Activated T-cell treated with anti-CD3 and anti-CD28 coated beads, Interleukin-2, amount 50 U/mL, for 4 hours (primary cell): ENCODE data around the gene MTRFR. TPM values are rescaled to one million over a fixed set of nuclear protein-coding genes. Genes with fewer than 3 reads are reported as not detected.
A peak's percentile ranks its signal among the peaks of the same experiment; 100 is the strongest.
"Not testable (repeated sequence)": the region's sequence is repeated elsewhere in the genome, so short reads cannot be mapped to it uniquely, and the experiment has no call there.

ENCODE experiments used
- ATAC-seq, 2 donors: fragments of 200-7000 bp; cut with Tn5 transposase; one replicate each; pipeline ENCODE4 v1.10.0; 2021
- DNase-seq: peaks from one replicate; pipeline ENCODE4 v3.0.0-alpha.2; 2020
- H3K27me3 Mint-ChIP-seq: one replicate; pipeline ENCODE4 v1.8.0; 2021; ENCODE audit warnings: low read depth, mixed read lengths
- H3K36me3 Mint-ChIP-seq: one replicate; pipeline ENCODE4 v1.8.0; 2022; ENCODE audit warnings: mixed read lengths; ENCODE audit not compliant: insufficient read depth
- H3K4me1 Mint-ChIP-seq: one replicate; pipeline ENCODE4 v1.8.0; 2021; ENCODE audit warnings: low read depth, mixed read lengths
- H3K4me3 Mint-ChIP-seq: one replicate; pipeline ENCODE4 v1.8.0; 2021; ENCODE audit warnings: mild to moderate bottlenecking, moderate library complexity, mixed read lengths
- H3K9me3 Mint-ChIP-seq: one replicate; pipeline ENCODE4 v1.8.0; 2021; ENCODE audit warnings: mixed read lengths
- total RNA-seq, 3 donors: library from RNA; stranded (reverse); gene quantifications; one replicate each; pipeline ENCODE4 v1.2.1, GENCODE V29; 2021

MTRFR gene
- total RNA-seq, 3 donors from 2014 or later, result 16.7 to 17.7 (median 17.4) TPM

DNA sequence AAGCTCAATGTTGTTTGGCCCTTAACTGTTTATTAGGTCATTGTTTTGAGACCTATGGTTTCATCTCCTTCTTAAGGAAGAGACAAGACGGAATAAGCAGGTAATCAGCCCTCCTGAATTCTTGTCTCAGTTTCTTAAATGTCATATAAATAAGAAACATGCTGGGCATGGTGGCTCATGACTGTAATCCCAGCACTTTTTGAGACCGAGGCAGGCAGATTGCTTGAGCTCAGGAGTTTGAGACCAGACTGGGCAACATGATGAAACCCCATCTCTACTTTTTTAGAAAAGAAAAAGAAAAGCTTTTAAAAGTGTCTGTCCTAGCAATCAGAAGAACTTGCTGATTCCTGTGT lies 5.1 kb downstream of the MTRFR start:
- no peaks in the 10 kb centered on the region for H3K27me3 Mint-ChIP-seq
- ATAC-seq, result no peak
- H3K9me3 Mint-ChIP-seq, result no peaks in the 10 kb centered on the region
- no peak overlapping the region for H3K4me3 Mint-ChIP-seq
- peaks cover 11% of the 10 kb centered on the region for H3K36me3 Mint-ChIP-seq
- peaks cover 56% of the 10 kb centered on the region for H3K4me1 Mint-ChIP-seq
- DNase-seq, result no peak

GRCh38 chr12:123238961-123239360 lies 5.7 kb downstream of the MTRFR start:
- ATAC-seq (no peak), DNase-seq (no peak)
- Mint-ChIP-seq H3K9me3 (no peaks in the 10 kb centered on the region), H3K4me3 (no peak overlapping the region), H3K4me1 (peaks cover 54% of the 10 kb centered on the region), H3K36me3 (peaks cover 10% of the 10 kb centered on the region), H3K27me3 (no peaks in the 10 kb centered on the region)

DNA sequence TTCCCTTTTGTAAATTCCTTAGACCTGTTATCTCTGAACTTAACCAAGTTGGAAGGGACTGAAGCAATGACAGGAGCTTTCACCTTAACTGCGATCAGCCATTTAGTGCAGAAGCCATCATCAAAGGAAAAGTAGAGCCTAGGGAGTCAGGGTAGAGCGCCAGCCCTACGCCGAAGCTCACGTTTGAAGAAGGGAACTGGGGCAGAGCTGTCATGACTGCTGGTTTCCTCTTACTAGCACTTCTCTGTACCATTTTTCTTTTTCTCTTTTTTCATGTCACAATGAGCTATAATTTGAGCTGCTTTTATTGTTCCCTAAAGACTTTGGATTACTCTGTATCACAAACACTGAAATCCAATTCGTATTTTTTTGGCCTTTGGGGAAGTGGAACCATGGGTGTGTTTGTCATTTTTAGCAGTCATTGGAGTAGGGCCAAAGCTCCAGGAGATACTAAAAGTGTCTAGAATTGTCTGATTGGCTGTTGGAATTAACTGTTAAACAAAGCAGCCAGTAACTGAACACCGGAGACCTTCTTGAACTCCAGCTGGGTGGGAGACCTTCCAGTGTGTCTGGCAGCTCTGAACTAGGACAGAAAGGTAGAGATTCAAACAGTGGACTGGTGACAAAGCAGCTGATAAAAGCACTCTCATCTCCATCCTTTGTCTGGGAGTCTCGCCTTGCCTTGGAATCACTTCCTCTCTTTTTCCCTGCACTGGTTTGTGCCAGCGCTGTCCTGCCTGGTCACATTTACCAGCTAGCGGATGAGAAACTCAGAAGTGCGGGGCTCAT lies 9.1 kb downstream of the MTRFR start:
- H3K36me3 Mint-ChIP-seq, result peaks cover 17% of the 10 kb centered on the region
- no peak for DNase-seq
- H3K27me3 Mint-ChIP-seq, result no peaks in the 10 kb centered on the region
- no peaks in the 10 kb centered on the region for H3K9me3 Mint-ChIP-seq
- H3K4me1 Mint-ChIP-seq, result peaks cover 51% of the 10 kb centered on the region
- peak in 1 of 2 donors; percentile 20 for ATAC-seq
- H3K4me3 Mint-ChIP-seq, result no peak overlapping the region

DNA sequence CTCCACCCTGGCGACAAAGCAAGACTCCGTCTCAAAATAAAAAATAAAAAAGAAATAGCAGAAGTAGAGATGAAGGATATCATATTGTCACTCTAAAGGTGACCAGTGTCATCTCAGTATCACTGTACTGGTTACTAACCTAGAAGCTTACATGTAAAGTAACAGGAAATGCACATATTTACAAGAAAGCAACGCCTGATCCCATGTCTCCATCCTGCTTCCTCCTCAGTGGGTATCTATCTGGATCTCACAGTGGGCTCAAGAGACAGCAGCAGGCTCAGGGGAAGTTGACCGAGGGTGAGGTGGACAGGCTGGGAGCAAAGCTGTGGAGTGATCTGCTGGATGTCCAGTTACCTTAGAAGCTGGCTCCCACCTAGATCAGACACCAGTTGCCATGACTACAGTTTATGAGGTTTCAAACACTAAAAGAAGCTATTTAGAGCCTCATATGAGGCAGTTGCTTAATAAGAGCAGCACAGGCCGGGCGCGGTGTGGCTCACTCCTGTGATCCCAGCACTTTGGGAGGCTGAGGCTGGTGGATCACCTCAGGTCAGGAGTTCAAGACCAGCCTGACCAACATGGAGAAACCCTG lies 10.5 kb downstream of the MTRFR start:
- H3K4me3 Mint-ChIP-seq, result no peak overlapping the region
- H3K36me3 Mint-ChIP-seq, result peaks cover 30% of the 10 kb centered on the region
- DNase-seq (no peak), ATAC-seq (no peak)
- no peaks in the 10 kb centered on the region for H3K9me3 Mint-ChIP-seq
- no peaks in the 10 kb centered on the region for H3K27me3 Mint-ChIP-seq
- H3K4me1 Mint-ChIP-seq, result peaks cover 51% of the 10 kb centered on the region

- DNase-seq, result no peak
- no peak for ATAC-seq
- Mint-ChIP-seq H3K36me3 (peaks cover 27% of the 10 kb centered on the region), H3K9me3 (no peaks in the 10 kb centered on the region), H3K4me3 (no peak overlapping the region), H3K4me1 (peaks cover 58% of the 10 kb centered on the region), H3K27me3 (no peaks in the 10 kb centered on the region)
Observed at GRCh38 chr12:123245678-123246077, 12.4 kb downstream of the MTRFR start.

DNA sequence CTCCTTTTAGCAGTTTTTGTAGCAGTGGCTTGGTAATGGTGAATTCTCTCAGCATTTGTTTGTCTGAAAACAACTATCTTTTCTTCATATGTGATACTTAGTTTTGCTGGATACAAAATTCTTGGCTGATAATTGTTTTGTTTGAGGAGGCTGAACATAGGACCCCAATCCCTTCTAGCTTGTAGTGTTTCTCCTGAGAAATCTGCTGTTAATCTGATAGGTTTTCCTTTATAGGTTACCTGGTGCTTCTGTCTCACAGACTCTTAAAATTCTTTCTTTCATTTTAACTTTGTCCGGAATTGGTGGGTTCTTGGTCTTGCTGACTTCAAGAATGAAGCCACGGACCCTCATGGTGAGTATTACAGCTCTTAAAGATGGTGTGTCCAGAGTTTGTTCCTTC lies 14.9 kb downstream of the MTRFR start:
- H3K4me3 Mint-ChIP-seq, result not testable (repeated sequence)

DNA sequence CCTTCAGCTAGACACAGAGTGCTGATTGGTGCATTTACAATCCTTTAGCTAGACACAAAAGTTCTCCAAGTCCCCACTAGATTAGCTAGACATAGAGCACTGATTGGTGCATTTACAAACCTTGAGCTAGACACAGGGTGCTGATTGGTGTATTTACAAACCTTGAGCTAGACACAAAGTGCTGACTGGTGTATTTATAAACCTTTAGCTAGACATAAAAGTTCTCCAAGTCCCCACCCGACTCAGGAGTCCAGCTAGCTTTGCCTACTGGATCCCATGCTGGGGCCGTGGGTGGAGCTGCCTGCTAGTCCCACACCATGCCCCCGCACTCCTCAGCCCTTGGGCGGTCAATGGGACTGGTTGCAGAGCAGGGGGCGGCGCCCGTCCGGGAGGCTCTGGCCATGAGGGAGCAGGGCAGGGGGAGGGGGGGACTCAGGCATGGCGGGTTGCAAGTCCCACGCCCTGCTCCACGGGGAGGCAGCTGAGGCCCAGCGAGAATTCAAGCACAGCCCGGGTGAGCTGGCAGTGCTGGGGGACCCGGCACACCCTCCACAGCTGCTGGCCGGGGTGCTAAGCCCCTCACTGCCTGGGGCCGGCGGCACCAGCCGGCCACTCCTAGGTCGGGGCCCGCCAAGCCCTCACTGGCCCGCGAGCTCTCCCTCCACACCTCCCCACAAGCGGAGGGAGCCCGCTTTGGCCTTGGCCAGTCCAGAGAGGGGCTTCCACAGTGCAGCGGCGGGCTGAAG lies 15.9 kb downstream of the MTRFR start:
- Mint-ChIP-seq H3K36me3 (peaks cover 29% of the 10 kb centered on the region), H3K4me1 (peaks cover 56% of the 10 kb centered on the region)
- not testable (repeated sequence) for H3K4me3 Mint-ChIP-seq

More for the DNA sequence above, 14.9 kb downstream of the MTRFR start:
- H3K36me3 Mint-ChIP-seq, result peaks cover 22% of the 10 kb centered on the region
- DNase-seq, ATAC-seq, H3K27me3 Mint-ChIP-seq, H3K9me3 Mint-ChIP-seq: not testable (repeated sequence)
- peaks cover 56% of the 10 kb centered on the region for H3K4me1 Mint-ChIP-seq

GRCh38 chr12:123250471-123251383 lies 17.5 kb downstream of the MTRFR start:
- H3K4me3 Mint-ChIP-seq, result no peak overlapping the region
- H3K36me3 Mint-ChIP-seq, result peaks cover 23% of the 10 kb centered on the region
- peaks cover 59% of the 10 kb centered on the region for H3K4me1 Mint-ChIP-seq
- ATAC-seq, result no peak
- H3K27me3 Mint-ChIP-seq, result no peaks in the 10 kb centered on the region
- no peaks in the 10 kb centered on the region for H3K9me3 Mint-ChIP-seq
- DNase-seq, result no peak

More for the DNA sequence above, 15.9 kb downstream of the MTRFR start:
- not testable (repeated sequence) for ATAC-seq, DNase-seq, H3K9me3 Mint-ChIP-seq, H3K27me3 Mint-ChIP-seq

DNA sequence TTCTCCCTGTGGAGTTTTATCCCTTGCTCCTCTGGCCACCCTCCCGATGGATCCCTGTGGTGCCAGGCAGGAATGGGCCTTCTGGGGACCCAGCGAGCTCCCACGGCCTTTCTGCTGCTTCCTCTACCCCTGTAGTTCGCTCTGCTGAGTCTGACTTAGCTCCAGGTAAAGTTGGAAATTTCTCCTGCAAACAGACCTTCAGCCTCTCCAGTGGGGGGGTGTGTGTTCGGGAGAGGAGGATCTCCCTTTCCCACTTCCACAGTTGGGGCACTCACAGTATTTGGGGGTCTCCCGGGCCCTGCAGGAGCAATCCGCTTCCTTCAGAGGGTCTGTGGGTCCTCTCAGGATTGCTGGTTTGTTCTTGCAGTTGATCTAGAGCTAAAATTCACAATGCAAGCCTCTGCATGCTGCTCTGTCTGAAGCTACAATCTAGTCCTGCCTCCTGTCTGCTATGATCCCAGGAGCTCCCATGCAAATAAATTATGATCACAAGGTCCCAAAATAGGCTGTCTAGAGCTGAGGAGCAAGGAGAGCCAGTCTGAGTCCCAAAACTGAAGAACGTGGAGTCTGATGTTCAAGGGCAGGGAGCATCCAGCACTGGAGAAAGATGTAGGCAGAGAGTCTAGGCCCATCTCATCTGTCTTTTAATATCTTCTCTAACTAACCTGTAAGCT lies 18.3 kb downstream of the MTRFR start:
- no peak for DNase-seq
- no peaks in the 10 kb centered on the region for H3K27me3 Mint-ChIP-seq
- H3K36me3 Mint-ChIP-seq, result peaks cover 22% of the 10 kb centered on the region
- no peaks in the 10 kb centered on the region for H3K9me3 Mint-ChIP-seq
- H3K4me1 Mint-ChIP-seq, result peaks cover 51% of the 10 kb centered on the region
- no peak for ATAC-seq
- no peak overlapping the region for H3K4me3 Mint-ChIP-seq

DNA sequence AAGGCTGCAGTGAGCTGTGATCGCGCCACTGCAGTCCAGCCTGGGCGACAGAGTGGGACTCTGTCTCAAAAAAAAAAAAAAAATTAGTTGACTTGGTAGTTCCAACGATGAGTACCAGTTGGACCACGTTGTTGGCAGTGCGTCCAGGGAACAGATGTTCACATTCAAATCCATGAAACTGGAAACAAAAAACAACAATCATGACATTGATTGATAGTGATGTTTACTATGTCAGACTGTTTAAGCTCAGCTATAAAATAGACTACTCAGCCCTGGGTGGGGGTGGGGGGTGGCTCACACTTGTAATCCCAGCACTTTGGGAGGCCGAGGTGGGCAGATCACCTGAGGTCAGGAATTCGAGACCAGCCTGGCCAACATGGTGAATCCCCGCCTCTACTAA lies 19.1 kb downstream of the MTRFR start:
- not testable (repeated sequence) for DNase-seq, H3K27me3 Mint-ChIP-seq, ATAC-seq, H3K9me3 Mint-ChIP-seq, H3K4me3 Mint-ChIP-seq
- peaks cover 44% of the 10 kb centered on the region for H3K4me1 Mint-ChIP-seq
- H3K36me3 Mint-ChIP-seq, result peaks cover 20% of the 10 kb centered on the region

GRCh38 chr12:123253641-123254459 lies 20.6 kb downstream of the MTRFR start:
- H3K9me3 Mint-ChIP-seq, result no peaks in the 10 kb centered on the region
- H3K27me3 Mint-ChIP-seq, result no peaks in the 10 kb centered on the region
- peaks cover 31% of the 10 kb centered on the region for H3K4me1 Mint-ChIP-seq
- DNase-seq (no peak), ATAC-seq (no peak)
- H3K4me3 Mint-ChIP-seq, result no peak overlapping the region
- H3K36me3 Mint-ChIP-seq, result peaks cover 10% of the 10 kb centered on the region

DNA sequence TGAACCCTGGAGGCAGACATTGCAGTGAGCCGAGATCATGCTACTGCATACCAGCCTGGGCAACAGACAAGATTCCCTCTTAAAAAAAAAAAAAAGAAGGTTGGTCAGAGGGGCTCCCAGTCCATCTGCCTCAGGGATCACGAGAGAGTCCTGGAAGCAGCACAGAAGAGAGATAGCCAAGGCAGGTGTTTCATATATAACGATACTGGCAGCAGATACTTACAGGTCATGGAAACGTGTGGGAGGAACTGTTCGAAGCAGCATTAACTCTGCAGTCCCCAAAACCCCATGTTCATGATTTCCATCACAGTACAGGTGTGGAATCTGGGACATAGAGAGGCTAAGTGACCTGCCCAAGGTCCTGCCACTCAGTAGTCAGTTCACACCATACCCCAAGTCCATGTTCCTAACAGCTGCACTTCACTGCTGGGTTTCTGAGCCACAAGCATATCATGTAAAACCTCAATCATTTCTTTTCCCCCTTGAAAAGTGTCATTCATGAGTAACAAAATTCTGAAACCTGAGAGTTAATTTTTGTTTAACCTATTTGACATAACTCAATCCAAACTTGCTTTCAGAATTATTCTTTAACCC lies 21.7 kb downstream of the MTRFR start:
- Mint-ChIP-seq H3K9me3 (no peaks in the 10 kb centered on the region), H3K4me1 (peaks cover 27% of the 10 kb centered on the region), H3K36me3 (peaks cover 10% of the 10 kb centered on the region), H3K4me3 (no peak overlapping the region), H3K27me3 (no peaks in the 10 kb centered on the region)
- DNase-seq (no peak), ATAC-seq (peak; percentile 59 to 62)
